CD1c-positive myeloid dendritic cell (primary cell): ENCODE results near the gene MYO7A.

ENCODE experiments used
- DNase-seq: peaks from one replicate; pipeline ENCODE4 v3.0.0-alpha.2; 2016; ENCODE audit errors: extremely low spot score

Gene MYO7A

DNA sequence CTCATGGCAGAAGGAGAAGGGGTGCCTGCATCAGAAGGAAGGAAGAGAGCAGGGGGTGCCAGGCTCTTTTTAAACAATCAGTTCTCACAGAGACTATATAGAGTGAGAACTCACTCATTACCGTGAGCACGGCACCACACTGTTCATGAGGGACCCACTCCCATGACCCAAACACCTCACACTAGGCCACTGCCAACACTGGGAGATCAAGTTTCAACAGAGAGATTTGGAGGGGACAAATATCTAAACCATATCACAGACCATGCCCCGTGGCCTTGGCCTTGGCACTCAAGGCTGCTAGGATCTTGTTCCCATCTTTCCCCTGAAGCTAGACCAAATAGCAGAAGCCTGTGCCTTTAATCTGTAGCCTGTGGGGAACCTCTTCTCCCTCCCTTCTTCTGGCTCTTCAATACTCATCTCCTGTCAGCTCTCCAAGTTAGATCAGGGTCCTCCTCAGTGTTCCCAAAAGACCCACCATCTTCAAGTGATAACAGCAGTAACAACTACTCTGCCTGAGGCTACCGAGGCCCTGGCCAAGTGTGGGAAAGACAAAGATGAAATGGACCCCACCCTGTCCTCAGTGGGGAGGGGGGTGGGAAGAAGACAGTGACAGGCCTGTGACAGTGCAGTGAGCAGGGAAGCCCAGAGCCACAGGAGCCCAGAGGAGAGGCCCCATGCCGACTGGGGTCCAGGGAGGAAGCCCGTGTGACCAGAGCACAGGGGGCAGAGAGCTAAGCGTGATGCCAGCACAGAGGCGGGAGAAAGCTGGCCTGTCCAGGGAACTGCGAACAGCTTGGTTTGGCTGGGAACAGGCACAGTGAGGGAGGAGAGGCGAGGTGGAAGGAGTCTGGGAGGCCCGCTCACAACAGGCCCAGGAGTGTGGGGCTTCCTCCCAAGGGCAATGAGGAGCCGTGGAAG lies 72.6 kb downstream of the MYO7A start:
- DNase-seq = no peak

GRCh38 chr11:77201370-77201769 lies 73.3 kb downstream of the MYO7A start:
- no peak for DNase-seq

DNA sequence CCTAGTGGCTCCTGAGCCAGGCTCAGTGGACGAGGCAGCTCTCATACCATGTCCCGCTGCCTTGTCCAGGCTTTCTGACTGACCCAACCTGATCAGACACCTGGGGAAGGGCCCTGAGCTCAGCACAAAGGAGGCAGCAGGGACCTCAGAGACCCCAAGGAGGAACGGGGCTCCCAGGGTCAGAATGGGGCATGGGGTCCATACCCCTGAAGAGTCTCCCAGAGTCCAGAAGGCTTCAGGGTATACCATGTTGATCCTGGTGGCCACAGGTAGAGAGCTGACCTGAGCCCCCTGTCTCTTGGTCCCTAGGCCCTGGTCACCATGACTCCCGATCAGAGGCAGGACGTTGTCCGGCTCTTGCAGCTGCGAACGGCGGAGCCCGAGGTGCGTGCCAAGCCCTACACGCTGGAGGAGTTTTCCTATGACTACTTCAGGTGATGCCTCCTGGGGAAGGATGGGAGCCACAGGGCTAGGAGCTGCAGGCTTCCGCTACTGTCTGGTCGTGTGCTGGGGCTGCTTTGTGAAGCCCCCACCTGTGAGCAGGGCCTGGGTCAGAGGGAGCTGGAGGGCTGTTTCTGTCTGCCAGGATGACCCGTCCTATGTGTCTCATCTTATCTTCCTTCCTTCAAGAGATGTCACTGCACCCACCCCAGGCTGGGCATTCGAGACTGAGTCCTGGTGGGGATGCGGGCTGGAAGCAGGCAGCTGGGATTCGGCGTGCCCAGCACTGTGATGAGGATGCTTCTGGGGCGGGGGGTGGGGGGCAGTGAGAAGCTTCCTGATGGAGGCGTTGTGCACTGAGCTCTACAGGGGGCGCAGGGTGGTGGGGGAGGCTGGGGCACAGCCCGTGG lies 74.2 kb downstream of the MYO7A start:
- DNase-seq = no peak

- DNase-seq = no peak
Measured at GRCh38 chr11:77202941-77203900, 75.2 kb downstream of the MYO7A start.

- no peak for DNase-seq
Measured at GRCh38 chr11:77203901-77204753, 76.1 kb downstream of the MYO7A start.

GRCh38 chr11:77204754-77205466 lies 76.9 kb downstream of the MYO7A start:
- DNase-seq = no peak

DNA sequence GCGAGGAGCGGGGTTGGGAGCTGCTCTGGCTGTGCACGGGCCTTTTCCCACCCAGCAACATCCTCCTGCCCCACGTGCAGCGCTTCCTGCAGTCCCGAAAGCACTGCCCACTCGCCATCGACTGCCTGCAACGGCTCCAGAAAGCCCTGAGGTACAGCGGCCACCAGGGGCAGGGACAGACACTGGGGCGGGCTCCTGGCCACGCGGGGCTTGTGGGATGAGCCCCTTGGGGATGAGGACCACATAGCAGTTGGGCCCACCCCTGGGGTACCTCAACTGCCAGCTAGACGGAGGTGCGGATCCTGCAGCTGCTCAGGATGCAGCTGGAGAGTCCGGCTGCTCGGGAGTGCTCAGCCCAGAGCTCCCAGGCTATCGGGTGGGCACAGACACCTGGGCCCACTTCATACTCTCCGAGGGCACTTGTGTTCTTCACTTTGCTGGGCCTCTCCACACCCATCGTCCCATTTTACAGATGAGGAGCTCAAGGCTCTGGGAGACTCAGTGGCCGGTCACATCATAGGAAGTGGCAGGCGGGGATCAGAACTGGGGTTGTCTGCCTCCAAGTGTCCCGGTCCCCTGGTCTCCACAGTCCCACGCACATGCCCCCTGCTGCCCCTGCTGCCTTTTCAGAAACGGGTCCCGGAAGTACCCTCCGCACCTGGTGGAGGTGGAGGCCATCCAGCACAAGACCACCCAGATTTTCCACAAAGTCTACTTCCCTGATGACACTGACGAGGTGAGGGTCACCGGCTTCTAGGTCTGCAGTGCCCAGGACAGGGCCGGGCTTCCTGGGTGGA lies 77.6 kb downstream of the MYO7A start:
- no peak for DNase-seq

DNA sequence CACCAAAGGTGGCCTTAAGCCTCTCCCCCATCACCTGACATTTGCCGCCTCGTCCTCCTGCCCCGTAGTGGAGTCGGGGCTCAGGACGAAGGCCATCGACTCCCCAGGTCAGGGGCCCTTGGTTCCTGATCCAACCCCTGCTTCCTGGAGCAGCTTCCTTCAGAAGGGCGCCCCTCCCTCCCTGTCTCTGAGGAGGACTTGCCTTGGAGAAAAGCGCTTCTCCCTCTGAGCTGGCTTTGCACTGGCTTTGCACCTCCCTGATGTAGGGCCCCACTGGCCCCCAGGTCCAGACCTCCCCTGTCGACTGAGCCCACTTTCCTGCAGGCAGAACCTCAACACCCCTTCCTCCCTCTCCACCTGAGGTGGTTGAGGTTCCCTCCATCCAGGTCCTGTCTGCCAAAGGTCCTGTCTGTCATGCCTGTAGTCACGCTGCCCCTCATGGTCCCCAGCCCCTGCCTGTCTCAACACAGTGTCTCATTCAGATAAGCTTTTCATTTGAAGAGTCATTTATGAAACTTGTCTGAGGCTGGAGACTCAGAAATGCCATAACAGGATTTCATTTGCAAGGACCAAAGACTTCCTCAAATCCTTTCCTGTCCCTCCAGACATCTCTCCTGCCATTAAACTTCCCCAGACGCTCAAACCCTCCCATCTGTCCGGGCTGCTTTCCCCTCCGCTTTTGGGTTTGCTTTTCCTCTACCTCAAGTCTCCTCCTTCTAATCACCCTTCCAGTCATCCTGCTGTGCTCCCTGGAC lies 78.4 kb downstream of the MYO7A start:
- no peak for DNase-seq

DNA sequence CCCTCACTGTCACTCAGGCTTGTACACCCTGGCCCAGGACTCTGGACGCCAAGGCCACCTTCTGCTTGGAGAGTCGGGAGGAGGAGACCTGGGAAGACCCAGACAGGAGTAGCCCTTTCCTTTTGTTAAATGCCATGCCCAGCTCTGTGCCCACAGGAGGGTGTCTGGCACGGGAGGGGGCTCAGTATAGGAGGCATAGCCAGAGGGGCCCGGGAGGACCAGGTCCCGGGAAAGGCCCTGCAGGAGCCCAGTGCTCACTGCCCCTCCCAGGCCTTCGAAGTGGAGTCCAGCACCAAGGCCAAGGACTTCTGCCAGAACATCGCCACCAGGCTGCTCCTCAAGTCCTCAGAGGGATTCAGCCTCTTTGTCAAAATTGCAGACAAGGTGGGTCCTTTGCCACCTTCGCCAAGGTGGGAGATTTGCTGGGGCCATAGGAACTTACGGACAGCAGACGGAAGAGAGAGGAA lies 79.0 kb downstream of the MYO7A start:
- no peak for DNase-seq

GRCh38 chr11:77207618-77208313 lies 79.7 kb downstream of the MYO7A start:
- no peak for DNase-seq

- no peak for DNase-seq
Measured at GRCh38 chr11:77208535-77208934, 80.5 kb downstream of the MYO7A start.

- DNase-seq = no peak
Measured at GRCh38 chr11:77209663-77210062, 81.6 kb downstream of the MYO7A start.

DNA sequence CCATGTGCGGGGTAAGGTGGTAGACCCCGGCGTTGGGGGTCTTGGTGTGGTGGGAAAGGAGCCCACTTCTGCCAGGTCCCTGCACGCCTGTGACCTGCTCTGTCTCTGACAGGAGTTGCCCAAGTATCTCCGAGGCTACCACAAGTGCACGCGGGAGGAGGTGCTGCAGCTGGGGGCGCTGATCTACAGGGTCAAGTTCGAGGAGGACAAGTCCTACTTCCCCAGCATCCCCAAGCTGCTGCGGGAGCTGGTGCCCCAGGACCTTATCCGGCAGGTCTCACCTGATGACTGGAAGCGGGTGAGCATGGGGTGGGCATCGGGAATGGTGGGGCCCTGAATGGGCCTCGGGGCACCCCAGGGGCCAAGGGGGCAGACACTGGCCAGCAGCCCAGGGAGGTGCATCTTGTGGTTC lies 83.0 kb downstream of the MYO7A start:
- no peak for DNase-seq

DNA sequence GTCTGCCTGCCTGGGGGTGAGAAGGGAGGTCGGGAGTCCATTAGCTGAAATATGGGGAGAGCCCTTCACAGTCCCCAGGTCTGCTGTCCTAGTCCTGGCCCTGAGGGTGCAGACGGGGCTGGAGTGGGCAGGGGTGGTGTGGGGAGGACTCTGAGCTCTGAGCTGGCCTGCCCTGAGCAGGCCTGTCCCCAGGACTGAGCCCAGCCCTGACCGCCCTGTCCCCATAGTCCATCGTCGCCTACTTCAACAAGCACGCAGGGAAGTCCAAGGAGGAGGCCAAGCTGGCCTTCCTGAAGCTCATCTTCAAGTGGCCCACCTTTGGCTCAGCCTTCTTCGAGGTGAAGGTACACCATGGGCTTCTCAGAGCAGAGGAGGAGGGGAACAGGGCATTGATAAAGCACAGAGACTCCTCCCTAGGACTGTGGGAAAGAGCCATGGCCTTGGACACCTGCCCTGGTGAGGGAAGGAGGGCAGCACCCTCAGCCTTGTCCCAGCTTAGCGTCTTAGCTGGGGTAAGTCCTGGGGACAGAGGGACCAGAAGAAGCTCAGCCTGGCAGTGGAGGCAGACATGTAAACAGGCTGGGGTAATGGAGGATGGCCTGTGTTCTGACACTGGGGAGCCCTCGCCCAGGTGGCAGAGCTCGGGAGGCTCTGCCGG lies 83.7 kb downstream of the MYO7A start:
- DNase-seq = no peak

- no peak for DNase-seq
Measured at GRCh38 chr11:77212314-77213007, 84.4 kb downstream of the MYO7A start.

- DNase-seq = no peak
Measured at GRCh38 chr11:77213029-77213579, 85.1 kb downstream of the MYO7A start.
